GM21717 (cell line): ENCODE measurements around the gene ENOX1.
"Not testable (repeated sequence)": the region's sequence is repeated elsewhere in the genome, so short reads cannot be mapped to it uniquely, and the experiment has no call there.

Experiments
- ATAC-seq: cut with Tn5 transposase; IDR thresholded peaks from one replicate; pipeline ENCODE4 v1.9.1; 2021; ENCODE audit warnings: mild to moderate bottlenecking, moderate library complexity; ENCODE audit not compliant: unreplicated experiment

Gene ENOX1

DNA sequence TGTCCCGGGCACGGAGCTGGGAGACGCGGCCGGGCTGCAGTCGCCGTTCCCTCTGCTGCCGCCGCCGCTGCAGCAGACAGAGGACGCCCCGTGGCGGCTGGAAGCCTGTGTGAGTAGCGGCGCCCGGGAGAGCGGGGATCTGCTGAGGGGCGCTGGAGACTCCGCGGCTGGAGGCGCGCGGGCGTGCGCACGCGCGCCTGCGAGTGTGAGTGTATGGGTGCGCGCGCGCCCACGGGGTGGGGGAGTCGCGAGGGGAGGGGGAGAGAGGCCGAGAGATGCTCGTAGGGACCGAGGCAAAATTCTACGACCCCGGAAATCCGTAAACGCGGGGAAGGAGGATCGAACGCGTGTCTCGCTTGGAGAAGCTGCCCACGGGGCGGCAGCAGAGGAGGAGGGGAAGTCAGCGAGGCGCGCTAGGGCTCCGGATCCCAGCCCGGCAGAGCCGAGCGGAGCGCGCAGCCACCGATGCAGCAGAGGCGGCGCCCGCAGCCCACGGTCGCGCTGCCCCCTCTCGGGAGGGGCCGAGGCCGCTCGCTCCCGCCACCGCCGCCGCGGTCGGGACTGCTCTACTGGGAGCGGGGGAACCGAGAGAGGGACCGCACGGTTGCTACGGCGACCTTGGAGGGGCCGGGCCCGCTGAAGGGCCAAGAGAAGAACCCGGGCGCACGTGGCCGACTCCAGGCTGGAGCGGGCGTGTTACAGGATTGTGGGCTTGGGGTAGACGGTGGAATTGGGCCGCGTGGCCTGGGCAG lies at the start of gene ENOX1:
TSS of gene ENOX1 (minus strand) at position 207 of the 752 bp plus-strand sequence.
- peak; percentile 51 for ATAC-seq

DNA sequence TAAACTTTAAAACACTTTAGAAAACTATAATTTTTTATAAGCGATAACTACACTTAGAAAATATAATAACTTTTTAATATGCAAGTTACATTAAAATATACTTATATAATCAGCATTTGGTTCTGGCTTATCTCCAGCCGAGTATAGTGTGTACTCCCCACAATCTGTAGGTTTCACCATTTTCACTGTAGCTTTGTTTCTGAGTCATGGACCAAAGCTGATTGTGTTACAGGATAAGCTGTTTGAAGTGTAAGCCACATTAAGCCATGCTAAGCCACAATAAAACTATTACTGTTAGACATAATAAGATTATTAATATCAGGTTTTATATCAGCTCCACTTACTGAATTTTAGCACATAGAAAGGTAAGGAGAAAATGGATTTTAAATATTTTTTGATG lies 48.9 kb upstream of the ENOX1 start:
- ATAC-seq: no peak

DNA sequence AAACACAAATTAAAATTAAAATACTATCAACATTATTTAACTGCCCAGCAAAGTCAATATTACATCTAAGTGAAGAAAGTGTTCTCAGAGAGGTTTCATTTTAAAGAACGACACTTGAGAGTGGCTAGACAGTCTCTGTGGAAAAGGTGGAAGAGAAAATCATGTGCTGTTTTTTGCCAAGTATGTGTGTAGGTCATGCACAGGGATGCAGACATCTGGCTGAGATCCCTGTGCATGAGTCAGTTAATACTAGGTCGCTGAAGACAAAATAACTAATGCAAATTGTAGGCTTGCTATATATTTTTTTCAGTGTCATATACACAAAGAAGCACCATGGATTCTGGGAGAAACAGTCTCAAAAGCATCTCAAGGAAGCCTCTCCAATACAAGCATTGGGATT lies 44.3 kb upstream of the ENOX1 start:
- no peak for ATAC-seq

DNA sequence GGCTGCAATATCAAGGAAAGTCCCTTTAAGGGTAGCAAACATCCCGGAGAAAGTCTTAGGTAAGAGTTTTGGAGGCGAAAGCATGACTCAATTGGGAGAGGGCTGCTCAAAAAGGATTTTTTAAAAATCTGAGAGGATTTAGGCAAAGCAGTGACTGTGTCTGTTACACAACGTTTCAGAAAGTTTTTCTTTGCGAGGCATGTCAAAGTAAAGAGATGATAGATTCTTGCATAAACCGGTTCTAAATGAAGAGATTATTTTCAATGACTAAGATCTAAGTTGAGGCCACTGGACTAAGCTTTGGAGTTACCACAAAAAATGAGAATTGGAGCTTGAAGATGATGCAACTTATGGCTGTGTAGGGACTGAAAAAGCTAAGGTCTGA lies 43.7 kb upstream of the ENOX1 start:
- ATAC-seq: no peak

DNA sequence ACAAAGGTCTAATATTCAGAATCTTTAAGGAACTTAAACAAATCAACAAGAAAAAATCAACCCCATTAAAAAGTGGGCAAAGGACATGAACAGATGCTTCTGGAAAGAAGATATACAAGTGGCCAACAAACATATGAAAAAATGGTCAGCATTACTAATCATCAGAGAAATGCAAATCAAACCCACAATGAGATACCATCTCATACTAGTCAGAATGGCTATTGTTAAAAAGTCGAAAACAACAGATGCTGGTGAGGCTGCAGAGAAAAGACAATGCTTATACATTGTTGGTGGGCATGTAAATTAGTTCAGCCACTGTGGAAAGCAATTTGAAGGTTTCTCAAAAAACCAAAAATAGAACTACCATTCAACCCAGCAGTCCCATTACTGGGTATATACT lies 37.9 kb upstream of the ENOX1 start:
- ATAC-seq: not testable (repeated sequence)

DNA sequence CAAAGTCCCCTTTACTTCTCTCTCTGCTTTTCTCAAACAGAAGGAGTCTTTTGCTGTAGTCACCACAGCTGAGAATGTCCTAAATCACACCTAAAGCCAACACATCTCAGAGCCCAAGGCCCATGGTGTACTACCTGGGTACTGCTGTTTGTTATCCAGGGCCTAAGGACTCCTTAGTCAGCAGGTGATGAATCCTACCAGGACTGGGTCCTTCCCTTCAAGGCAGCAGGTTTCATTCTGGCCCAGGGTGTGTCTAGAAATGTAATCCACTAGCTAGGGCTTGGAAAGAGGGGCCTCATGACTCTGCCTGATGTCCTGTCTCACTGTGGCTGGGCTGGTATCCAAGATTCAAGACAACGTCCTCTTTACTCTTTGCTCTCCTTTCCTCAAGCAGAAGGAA lies 36.2 kb upstream of the ENOX1 start:
- ATAC-seq: no peak

DNA sequence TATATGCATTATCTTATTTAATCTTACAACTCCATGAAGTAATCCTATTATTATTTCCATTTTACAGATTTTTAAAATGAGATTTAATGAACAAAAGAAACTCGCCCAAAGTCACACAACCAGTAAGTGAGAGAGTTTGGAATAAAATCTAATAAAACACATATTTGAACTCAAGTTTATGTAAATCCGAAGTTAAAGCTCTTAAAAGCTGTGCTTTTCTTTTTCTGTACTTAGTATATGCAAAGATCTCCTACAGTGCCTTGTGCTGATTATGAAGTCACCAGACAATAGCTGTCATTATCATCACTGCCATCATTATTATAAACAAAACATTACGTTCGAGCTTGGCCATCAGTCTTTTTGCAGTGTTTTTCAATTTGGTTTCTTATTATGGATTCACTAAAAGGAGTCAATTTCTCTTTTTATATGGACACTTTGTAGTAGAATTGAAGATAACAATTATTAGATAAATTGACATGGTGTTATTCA lies 29.7 kb upstream of the ENOX1 start:
- ATAC-seq: no peak

DNA sequence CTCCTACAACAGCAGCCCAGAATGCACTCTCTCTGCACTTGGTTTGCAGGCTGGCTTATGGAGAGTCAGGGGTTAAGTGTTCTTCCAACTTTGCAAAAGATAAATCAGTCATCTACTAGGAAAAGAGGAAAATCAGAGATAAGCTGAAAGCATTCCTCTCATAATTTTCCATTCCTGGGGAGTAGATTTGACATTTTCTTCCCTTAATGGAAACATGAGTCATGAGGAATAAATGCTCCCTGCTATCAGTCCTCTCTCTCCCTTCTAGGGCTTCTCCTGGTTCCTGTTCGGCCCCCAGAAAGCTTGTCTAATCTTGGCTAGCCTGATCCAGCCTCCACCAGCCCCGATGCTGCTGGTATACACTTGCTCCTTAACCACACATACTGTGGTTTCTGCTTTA lies 28.4 kb upstream of the ENOX1 start:
- ATAC-seq: no peak

DNA sequence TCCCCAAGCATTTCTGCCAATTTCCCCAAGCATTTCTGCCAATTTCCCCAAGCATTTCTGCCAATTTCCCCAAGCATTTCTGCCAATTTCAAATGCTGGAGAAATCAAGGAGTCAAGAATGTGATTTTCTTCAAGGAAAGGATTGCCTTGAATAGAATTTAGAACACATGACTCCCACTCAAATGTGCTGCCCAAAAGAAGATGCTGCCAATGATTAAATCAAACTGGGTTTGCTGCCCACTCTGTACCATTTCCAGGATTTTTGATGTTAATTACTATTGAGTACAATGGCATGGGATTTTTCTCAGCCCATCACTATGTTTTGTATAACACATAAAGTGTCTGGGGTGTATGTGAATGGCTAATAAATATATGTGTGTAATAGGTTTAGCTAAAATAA lies 21.9 kb upstream of the ENOX1 start:
- ATAC-seq: no peak

DNA sequence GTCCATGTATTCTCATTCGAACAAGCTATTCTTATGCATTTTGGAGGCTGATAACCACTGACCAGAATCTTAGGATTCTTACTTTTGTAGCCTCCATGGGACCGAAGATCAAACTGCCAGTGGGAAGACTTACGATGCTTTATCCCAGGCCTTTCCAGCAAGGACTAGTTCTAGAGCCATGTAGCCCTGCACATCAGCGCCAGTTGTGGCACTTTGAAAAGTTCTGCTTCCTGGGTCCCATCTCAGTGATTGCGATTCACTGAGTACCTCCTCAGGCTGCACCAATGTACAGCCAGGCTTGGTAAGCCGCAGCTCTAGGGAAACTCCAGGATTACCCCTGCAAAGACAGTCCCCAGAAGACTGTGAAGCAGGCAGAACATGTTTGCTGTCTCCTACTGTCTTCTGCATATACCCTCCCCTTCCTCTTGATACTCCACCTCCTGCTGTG lies 18.9 kb upstream of the ENOX1 start:
- ATAC-seq: no peak

DNA sequence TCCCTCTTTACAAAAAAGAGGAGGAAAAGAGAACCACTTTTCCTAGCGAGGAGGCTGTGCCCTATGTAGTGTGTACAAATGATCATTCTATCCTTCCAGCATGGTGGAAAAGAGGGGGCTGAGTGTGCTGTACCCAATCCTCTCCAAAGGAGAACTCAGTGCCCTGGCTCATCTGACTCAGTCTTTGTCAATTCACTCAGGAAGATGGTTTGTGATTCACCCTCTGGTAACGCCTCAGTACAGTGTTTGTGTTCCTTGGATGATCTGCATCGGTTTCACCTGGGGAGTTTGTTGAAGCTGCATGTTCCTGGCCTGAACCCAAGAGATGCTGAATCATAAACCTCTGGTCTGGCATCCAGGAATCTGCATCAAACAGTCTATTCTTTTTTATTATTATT lies 18.3 kb upstream of the ENOX1 start:
- ATAC-seq: no peak

DNA sequence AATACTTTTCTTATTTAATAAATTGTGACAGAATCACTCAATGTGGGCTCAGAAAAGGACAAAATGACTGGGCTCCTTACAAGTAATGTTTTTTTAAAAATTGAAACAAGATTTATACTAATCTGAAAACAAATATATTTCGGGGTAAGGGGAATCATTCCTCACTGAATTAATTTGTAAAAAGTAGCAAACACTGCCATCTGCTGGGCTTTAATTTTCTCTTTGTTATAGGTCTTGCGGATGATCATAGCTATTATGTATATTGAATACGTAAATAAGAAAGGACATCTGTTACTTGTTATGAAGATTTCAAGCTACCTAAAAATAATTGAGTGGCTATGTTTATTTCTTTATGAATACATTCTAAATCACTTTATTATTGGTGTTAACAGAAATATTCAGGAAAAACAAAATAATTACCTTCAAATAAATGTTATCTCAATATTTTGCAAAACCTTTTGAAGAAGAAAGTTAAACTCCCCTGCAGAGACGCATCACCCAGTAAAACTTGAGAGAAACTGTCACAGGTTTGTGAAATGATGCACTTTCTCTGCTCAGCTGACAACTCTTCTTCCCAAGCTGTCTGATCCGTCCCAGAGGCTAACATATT lies 17.8 kb upstream of the ENOX1 start:
- ATAC-seq: no peak

DNA sequence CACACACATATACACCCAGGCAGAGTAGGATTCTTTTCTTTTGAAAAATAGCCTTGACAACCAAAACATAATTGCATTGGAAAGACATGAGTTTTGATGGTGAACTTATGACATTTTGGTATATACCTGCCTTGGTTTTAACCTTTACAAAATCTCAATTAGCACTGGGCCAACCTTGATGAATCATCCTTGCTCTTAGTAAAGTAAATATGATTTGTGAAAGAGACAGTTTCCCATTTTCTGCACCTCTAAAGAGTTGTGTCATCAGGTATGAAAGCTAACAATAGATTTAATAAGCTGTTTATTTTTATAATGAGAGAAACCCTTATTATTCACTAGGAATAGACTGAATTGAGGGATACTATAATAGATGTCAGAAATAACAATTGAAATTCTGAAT lies 15.7 kb upstream of the ENOX1 start:
- no peak for ATAC-seq

DNA sequence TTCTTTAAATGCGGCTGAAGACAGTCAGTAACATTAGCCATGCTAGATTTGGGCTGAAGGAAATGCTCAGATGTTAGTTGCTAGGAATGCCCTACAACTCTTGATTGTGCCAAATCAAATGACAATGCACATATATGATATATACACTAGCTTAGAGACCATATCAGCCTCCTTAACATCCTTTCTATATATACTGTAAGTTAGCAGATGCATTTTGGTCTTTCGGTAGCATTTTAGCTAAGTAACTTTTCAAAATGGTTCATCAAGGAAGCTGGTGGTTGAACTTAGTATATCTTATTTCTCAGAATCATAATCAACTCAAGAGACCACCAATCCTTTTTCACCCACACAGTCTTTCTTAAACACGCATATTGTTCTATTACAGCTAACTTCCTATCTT lies 14.1 kb upstream of the ENOX1 start:
- no peak for ATAC-seq

DNA sequence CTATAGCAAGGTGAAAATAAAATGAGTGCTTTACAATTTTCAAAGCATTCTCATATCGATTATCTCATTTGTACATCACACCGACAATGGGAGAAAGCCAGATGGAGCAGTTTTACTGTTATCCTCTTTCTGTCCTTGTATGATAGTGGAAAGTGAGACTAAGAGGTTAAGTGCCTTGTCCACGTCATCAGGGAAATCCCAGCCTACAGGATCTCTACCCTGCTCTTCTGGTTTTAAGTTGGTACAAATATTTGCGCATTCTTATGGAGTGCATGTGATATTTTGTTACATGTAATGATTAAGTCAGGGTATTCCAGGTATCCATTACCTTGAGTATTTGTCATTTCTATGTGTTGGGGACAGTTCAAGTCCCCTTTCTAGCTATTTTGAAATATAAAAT lies 12.4 kb upstream of the ENOX1 start:
- ATAC-seq: no peak

DNA sequence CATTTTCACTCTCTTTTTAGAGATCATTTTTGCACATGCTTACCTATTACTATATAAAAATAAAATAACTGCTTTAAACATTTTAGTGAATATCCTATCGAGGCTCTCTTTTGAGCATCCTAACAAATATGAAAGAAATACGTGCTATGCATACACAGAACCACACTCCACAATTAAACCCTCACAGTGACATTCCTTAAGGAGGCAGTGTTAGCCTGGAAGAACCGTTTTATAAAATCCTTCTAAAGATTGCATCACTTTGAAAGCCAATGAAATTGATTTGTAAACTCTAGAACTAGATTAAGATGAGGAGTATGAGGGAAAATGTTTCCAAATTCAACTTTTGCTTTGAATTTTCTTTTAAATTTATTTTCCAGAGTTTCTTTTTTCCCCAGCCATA lies 11.1 kb upstream of the ENOX1 start:
- no peak for ATAC-seq

DNA sequence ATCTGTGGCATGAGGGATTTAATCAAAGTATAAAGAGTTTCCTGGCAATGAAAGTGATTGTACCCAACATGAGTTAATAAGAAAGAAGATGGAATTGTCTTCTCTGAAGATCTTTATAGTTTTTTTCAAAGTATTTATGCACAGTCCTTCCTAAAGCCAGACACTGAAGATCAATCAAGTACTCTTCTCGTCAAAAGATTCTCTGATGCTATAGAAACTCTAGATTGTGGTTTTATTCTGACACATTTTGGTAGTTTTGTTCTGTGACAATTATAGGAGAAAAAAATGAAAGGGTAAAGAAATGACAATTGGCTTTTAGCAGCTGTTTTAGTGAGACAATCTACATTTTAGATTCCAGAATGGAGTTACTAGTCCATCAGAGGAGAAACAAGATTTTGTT lies 10.4 kb upstream of the ENOX1 start:
- ATAC-seq: no peak

DNA sequence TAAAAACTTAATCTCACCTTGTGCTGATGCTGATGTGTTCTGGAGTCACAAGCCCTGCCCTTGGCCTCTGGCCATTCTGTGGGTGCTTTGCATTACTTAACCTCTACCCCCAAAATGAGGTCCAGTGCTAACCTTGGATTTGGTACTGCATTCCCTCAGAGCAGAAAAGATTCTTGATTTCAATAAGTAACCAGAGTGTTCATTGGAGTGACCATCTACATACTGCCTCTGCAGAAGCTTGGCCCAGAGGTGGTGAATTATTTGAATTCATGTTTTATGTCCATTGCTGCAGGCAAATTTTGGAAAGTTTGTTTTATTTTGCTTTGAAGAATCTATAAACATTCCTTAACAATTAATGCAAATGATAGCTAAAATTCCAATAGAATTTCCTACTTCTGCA lies 7.6 kb upstream of the ENOX1 start:
- no peak for ATAC-seq

DNA sequence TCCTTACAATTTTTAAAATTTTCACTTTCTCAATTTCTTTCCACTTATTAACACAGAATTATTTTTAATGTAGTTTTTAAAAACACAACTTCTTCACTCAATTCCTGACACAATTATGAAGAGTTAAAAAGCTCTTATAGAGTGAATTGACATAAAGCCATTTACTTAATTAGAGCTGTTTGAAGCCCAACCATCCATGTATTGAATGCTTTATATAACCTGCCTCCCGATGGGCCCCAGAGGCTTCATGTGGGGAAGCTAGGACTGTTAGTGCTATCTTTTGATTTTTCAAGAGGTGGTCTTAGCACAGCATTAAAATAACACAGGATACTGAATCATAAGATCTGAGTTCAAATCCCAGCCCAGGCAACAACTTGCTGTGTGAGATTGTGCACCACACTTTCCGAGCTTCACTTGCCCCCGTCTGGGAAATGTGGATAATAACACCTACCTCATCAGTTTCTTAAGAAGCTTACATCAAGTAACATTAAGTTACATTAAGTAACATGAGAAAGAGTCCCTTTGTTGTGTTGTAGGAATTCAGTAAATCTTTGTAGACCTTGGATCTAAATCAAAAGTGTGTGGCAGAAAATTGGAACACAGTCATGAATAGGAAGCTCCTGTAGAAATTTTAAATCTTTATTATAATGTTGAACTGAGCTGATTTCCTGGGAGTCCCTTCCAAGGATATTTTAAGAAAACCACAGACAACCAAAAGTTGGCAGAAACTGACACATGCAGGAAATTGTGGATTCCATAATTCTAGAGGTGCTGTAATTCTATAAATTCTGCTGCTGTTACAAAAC lies 5.5 kb upstream of the ENOX1 start:
- no peak for ATAC-seq

DNA sequence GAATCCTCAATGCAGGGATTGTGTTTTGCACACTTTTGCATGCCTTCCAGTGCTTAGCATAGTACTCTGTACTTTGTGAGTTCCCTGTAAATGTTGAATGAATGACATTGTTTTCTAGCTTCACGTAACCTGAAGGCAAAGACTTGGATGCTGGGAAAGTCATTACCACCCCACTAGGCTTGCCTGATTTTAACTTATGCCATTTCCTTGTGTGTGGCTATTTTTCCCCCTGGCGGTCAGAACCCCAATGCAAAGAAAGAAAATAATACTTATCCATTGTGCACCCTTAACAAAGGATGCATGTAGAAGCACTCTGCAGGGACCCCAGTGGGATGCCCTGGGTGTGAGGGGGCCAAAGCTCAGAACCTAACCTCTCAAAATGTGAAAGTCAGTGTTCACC lies 1.2 kb upstream of the ENOX1 start:
- no peak for ATAC-seq

DNA sequence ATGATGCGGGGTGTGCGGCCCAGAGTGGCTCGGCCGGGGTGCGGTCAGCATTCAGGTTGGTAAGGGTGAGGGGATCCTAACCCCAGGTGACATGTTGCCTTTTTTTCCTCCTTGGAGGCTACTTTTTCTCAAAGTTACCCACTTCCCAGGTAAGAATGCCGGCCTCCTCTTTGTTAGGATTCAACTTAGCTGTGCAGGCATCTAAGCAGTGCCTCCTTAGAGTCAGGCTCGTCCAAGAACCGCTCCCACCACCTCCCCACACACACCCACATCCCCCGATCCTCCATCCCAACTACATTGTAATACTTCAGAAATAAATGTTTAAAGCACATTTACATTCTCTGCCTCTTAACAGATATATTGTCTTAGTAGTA lies 733 bp upstream of the ENOX1 start:
- ATAC-seq: peak; percentile 8

DNA sequence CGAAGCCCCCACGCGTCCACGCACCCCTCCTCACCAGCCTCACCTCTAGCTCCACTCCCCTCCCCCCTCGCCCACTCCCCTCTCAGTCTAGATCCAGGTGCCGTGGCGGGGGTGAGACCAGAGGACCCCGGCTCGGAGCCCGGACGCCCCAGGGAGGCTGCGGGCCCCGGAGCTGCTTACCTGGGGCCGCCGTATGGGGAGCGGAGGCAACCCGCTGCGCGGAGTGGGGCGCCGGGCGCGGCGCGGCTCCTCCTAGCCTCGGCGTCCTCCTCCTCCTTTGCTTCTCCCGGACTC lies 353 bp downstream of the ENOX1 start:
- ATAC-seq: no peak
